ENCODE results near the gene CNTNAP5. TPM values are rescaled to one million over a fixed set of nuclear protein-coding genes. Genes with fewer than 3 reads are reported as not detected.

CNTNAP5 gene
- total RNA-seq, 1 experiment from 2014 or later: not detected

DNA sequence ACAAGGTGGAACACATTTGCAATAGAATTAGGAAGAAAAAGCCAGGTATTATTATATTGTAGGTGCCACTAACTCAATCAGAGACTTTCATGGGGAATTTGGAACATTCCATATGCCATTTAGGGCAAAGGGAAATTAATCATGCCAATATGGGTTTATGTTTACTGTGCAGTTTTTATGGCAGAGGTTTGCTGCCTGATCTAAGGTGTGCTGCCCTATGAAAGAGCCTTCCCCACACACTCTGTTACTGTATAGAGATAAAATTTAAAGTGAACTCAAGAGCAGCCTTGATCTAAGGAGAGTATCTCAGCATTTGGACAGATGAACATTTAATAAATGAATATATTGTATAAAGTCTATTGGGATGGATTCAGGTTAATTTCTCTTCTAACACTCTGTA is 771.6 kb downstream of the CNTNAP5 start:
- H3K36me3 ChIP-seq (ENCODE audit: insufficient read depth, low read length, poor library complexity, severe bottlenecking): no peaks in the 10 kb centered on the region
- POLR2A ChIA-PET (ENCODE audit: low non-redundant PET): interaction anchor here (0.6 kb wide), 1 partner anchor 86 kb away, joined by 3 read pairs; no protein-coding TSS in a partner anchor
- TF ChIP-seq, protein P1, sequence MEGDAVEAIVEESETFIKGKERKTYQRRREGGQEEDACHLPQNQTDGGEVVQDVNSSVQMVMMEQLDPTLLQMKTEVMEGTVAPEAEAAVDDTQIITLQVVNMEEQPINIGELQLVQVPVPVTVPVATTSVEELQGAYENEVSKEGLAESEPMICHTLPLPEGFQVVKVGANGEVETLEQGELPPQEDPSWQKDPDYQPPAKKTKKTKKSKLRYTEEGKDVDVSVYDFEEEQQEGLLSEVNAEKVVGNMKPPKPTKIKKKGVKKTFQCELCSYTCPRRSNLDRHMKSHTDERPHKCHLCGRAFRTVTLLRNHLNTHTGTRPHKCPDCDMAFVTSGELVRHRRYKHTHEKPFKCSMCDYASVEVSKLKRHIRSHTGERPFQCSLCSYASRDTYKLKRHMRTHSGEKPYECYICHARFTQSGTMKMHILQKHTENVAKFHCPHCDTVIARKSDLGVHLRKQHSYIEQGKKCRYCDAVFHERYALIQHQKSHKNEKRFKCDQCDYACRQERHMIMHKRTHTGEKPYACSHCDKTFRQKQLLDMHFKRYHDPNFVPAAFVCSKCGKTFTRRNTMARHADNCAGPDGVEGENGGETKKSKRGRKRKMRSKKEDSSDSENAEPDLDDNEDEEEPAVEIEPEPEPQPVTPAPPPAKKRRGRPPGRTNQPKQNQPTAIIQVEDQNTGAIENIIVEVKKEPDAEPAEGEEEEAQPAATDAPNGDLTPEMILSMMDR (conservative IDR thresholded peaks at IDR 0.05; ENCODE audit: low read depth, low read length): no peak
- TF ChIP-seq EZH2 (IDR thresholded peaks at IDR 0.05; ENCODE audit: borderline replicate concordance, low read depth, low read length, poor library complexity, severe bottlenecking): no peak

DNA sequence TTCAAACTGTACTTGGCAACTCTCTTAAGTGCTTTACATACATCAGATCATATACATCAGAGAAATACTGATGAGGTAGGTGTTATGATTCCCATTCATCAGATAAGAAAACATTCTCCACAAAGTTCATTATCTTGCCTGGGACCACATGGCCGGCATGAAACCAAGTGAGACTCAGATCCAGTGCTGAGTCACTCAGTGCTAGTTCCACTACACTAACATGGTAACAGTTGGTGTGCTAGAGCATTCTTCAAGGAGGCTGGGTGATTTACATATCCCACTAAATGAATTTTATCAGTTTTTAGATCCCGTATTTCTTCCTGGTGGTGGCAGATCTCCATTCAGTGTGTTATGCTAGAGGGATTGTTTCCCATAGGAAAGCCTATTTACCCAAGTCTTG is 772.0 kb downstream of the CNTNAP5 start:
- Histone ChIP-seq H3K9me3 (ENCODE audit: low read depth, low read length, poor library complexity, severe bottlenecking) (no peaks in the 10 kb centered on the region), H3K27ac (ENCODE audit: low read depth, low read length, poor library complexity, severe bottlenecking) (no peak overlapping the region), H3K27me3 (replicated peaks; ENCODE audit: insufficient read depth, low read depth, low read length, poor library complexity) (no peaks in the 10 kb centered on the region), H3K36me3 (ENCODE audit: insufficient read depth, low read length, poor library complexity, severe bottlenecking) (no peaks in the 10 kb centered on the region), H3K4me3 (ENCODE audit: low read depth, low read length, poor library complexity, severe bottlenecking) (no peak overlapping the region), H3K4me1 (ENCODE audit: insufficient read depth, low read length, poor library complexity, severe bottlenecking) (no peaks in the 10 kb centered on the region)
- intact Hi-C loops (cut with micrococcal nuclease; ENCODE audit: unreplicated experiment): no loop called here
- no peak for TF ChIP-seq EZH2 (IDR thresholded peaks at IDR 0.05; ENCODE audit: borderline replicate concordance, low read depth, low read length, poor library complexity, severe bottlenecking)
- TF ChIP-seq, protein P1 (conservative IDR thresholded peaks at IDR 0.05; ENCODE audit: low read depth, low read length): no peak
- no peak for DNase-seq (ENCODE audit: low spot score)
- CTCF ChIA-PET: no interaction called here
- no TSS peak for BruUV-seq (replicated peaks)
- POLR2A ChIA-PET (ENCODE audit: low non-redundant PET): interaction anchor here (0.6 kb wide), 1 partner anchor 86 kb away, joined by 3 read pairs; no protein-coding TSS in a partner anchor

More for the DNA sequence above, 771.6 kb downstream of the CNTNAP5 start:
- H3K9me3 ChIP-seq (ENCODE audit: low read depth, low read length, poor library complexity, severe bottlenecking): no peaks in the 10 kb centered on the region
- BruUV-seq (replicated peaks): no TSS peak
- intact Hi-C loops (cut with micrococcal nuclease; ENCODE audit: unreplicated experiment): no loop called here
- H3K4me3 ChIP-seq (ENCODE audit: low read depth, low read length, poor library complexity, severe bottlenecking): no peak overlapping the region
- no peaks in the 10 kb centered on the region for H3K27me3 ChIP-seq (replicated peaks; ENCODE audit: insufficient read depth, low read depth, low read length, poor library complexity)
- no peaks in the 10 kb centered on the region for H3K4me1 ChIP-seq (ENCODE audit: insufficient read depth, low read length, poor library complexity, severe bottlenecking)
- no peak for DNase-seq (ENCODE audit: low spot score)
- no peak overlapping the region for H3K27ac ChIP-seq (ENCODE audit: low read depth, low read length, poor library complexity, severe bottlenecking)
- CTCF ChIA-PET: no interaction called here

DNA sequence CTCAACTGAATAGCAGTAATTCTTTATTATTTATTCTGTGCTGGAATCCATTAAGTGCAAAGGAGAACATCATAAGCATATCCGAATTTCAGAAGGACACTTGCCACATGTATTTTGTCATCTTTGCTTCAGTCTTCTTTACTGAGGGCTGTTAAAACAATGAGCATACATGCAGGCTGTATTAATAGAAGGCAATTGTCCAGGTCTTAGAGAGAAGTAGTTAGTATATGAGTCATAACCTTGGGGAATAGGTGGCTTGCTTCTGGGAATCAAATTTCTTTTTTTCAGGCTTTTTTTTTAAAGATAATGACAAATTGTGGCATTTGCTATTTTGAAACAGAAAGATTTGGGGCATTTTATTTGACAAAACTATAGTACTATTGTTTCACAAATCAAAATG is 773.5 kb downstream of the CNTNAP5 start:
- Histone ChIP-seq H3K4me1 (ENCODE audit: insufficient read depth, low read length, poor library complexity, severe bottlenecking) (no peaks in the 10 kb centered on the region), H3K9me3 (ENCODE audit: low read depth, low read length, poor library complexity, severe bottlenecking) (no peaks in the 10 kb centered on the region), H3K27me3 (replicated peaks; ENCODE audit: insufficient read depth, low read depth, low read length, poor library complexity) (no peaks in the 10 kb centered on the region), H3K36me3 (ENCODE audit: insufficient read depth, low read length, poor library complexity, severe bottlenecking) (no peaks in the 10 kb centered on the region), H3K27ac (ENCODE audit: low read depth, low read length, poor library complexity, severe bottlenecking) (no peak overlapping the region), H3K4me3 (ENCODE audit: low read depth, low read length, poor library complexity, severe bottlenecking) (no peak overlapping the region)
- no TSS peak for BruUV-seq (replicated peaks)
- TF ChIP-seq, protein P1 (conservative IDR thresholded peaks at IDR 0.05; ENCODE audit: low read depth, low read length): no peak
- TF ChIP-seq EZH2 (IDR thresholded peaks at IDR 0.05; ENCODE audit: borderline replicate concordance, low read depth, low read length, poor library complexity, severe bottlenecking): no peak
- ChIA-PET POLR2A (ENCODE audit: low non-redundant PET) (no interaction called here), CTCF (no interaction called here)
- no peak for DNase-seq (ENCODE audit: low spot score)
- intact Hi-C loops (cut with micrococcal nuclease; ENCODE audit: unreplicated experiment): no loop called here
